HepG2 (cell line): ENCODE results near the gene CAPSL. TPM values are rescaled to one million over a fixed set of nuclear protein-coding genes. Genes with fewer than 3 reads are reported as not detected.

Experiments used
- ATAC-seq: fragments of 200-7000 bp; cut with Tn5 transposase; 3 replicates; pipeline ENCODE4 v1.9.1; 2020; ENCODE audit warnings: mild to moderate bottlenecking, moderate library complexity
- BruUV-seq: library from RNA; stranded (reverse); fragments of 400-500 nt; replicated peaks from 2 replicates; lab custom pipeline; 2021; lab: Mats Ljungman, UMichigan
- CTCF ChIA-PET: fragments of 300-600 bp; formaldehyde crosslinking; extraction: SDS; loops from one replicate; lab custom pipeline; 2021; ENCODE audit warnings: low total read pairs, inconsistent platforms, low intra/inter-chr PET ratio; lab: Yijun Ruan, JAX
- POLR2A ChIA-PET: fragments of 350-600 bp; sonication (Branson Sonifier 250); formaldehyde crosslinking; loops from one replicate; lab custom pipeline; 2020; ENCODE audit warnings: antibody characterized with exemption, inconsistent platforms; lab: Yijun Ruan, JAX
- DNase-seq: peaks from one replicate; pipeline ENCODE4 v3.0.0-alpha.2; 2015; ENCODE audit warnings: low spot score
- FAIRE-seq: peaks from 3 replicates; lab custom pipeline; 2011; peaks lifted over from hg19 to GRCh38; lab: Jason Lieb, UNC
- H2AFZ ChIP-seq: one replicate; pipeline ENCODE4 v1.6.1; 2011; ENCODE audit warnings: low read length, inconsistent platforms
- H3K27ac ChIP-seq: fragments of 300-600 bp; 3 replicates; pipeline ENCODE4 v1.8.0; 2011; ENCODE audit warnings: mixed run types, mild to moderate bottlenecking, mixed read lengths, low read length, inconsistent platforms; ENCODE audit not compliant: insufficient read depth; ENCODE audit errors: extremely low read length
- H3K27me3 ChIP-seq, 2 experiments: fragments of 200-600 bp in 1 of 2; 2 replicates in 1 of 2; 3 replicates in 1 of 2; pipeline versions ENCODE4 v1.6.0 to v1.8.0; 2011; ENCODE audit warnings: low read length in 2 of 2, mild to moderate bottlenecking in 2 of 2, moderate library complexity in 2 of 2, inconsistent platforms in 1 of 2; ENCODE audit not compliant: insufficient read depth in 2 of 2, control insufficient read depth in 1 of 2
- H3K36me3 ChIP-seq, 2 experiments: fragments of 200-600 bp in 1 of 2; replicated peaks in 1 of 2; 2 replicates in 1 of 2; 3 replicates in 1 of 2; pipeline versions ENCODE4 v1.5.1 to v1.8.0; 2011; ENCODE audit warnings: low read length in 2 of 2, inconsistent platforms in 1 of 2; ENCODE audit not compliant: insufficient read depth in 2 of 2, control insufficient read depth in 1 of 2
- H3K4me1 ChIP-seq: 2 replicates; pipeline ENCODE4 v1.5.1; 2012; ENCODE audit warnings: low read length, inconsistent platforms; ENCODE audit not compliant: insufficient read depth
- H3K4me2 ChIP-seq: 2 replicates; pipeline ENCODE4 v1.6.0; 2011; ENCODE audit warnings: low read depth, low read length, inconsistent platforms
- H3K4me3 ChIP-seq, 3 experiments: fragments of 200-600 bp in 1 of 3; sonication (generic), shearing (Covaris generic) in 1 of 3; replicated peaks in 1 of 3; 2 replicates each; pipeline ENCODE4 v1.5.1; 2011 to 2016; ENCODE audit warnings: low read length in 3 of 3, inconsistent platforms in 2 of 3, low read depth in 2 of 3, mild to moderate bottlenecking in 2 of 3, control low read depth in 1 of 3, mixed read lengths in 1 of 3; ENCODE audit not compliant: insufficient read depth in 1 of 3
- H3K79me2 ChIP-seq: one replicate; pipeline ENCODE4 v1.6.1; 2011; ENCODE audit warnings: low read length, inconsistent platforms; ENCODE audit not compliant: insufficient read depth
- H3K9ac ChIP-seq: 2 replicates; pipeline ENCODE4 v1.6.0; 2011; ENCODE audit warnings: mild to moderate bottlenecking, low read depth, low read length, inconsistent platforms; ENCODE audit not compliant: insufficient read depth
- H3K9me3 ChIP-seq: 2 replicates; pipeline ENCODE4 v1.5.1; 2012; ENCODE audit warnings: mild to moderate bottlenecking, low read length
- H4K20me1 ChIP-seq: 2 replicates; pipeline ENCODE4 v1.6.0; 2011; ENCODE audit warnings: inconsistent platforms, mild to moderate bottlenecking, low read length, moderate library complexity; ENCODE audit not compliant: insufficient read depth
- DZIP1 ChIP-seq: sonication (generic); formaldehyde crosslinking; IDR thresholded peaks from 2 replicates; pipeline ENCODE4 v1.5.0; 2020; ENCODE audit warnings: mild to moderate bottlenecking, missing genetic modification reagents
- KAT2B ChIP-seq: fragments of 150-350 bp; IDR thresholded peaks from 2 replicates; pipeline ENCODE4 v1.6.1; 2014; ENCODE audit warnings: low read depth, low read length, borderline replicate concordance
- MEF2D ChIP-seq: sonication (generic); formaldehyde crosslinking; IDR thresholded peaks from 2 replicates; pipeline ENCODE4 v1.5.1; 2020; ENCODE audit warnings: mild to moderate bottlenecking, missing genetic modification reagents
- MIXL1 ChIP-seq: IDR thresholded peaks from 2 replicates; pipeline ENCODE4 v1.6.1; 2016
- PHF8 ChIP-seq: sonication (generic); formaldehyde crosslinking; IDR thresholded peaks from 2 replicates; pipeline ENCODE4 v1.5.0; 2020; ENCODE audit warnings: missing genetic modification reagents
- U2AF2 ChIP-seq: fragments of 200-400 bp; formaldehyde crosslinking; IDR thresholded peaks from 2 replicates; pipeline ENCODE4 v1.6.1; 2017; ENCODE audit warnings: low read depth, mild to moderate bottlenecking, low read length
- ZNF121 ChIP-seq: sonication (generic); formaldehyde crosslinking; IDR thresholded peaks from 2 replicates; pipeline ENCODE4 v1.5.0; 2020; ENCODE audit warnings: mild to moderate bottlenecking, missing genetic modification reagents
- ZNF333 ChIP-seq: sonication (generic); formaldehyde crosslinking; IDR thresholded peaks from 2 replicates; pipeline ENCODE4 v1.4.0; 2020; ENCODE audit warnings: mild to moderate bottlenecking, missing genetic modification reagents, borderline replicate concordance
- WGBS: methylation state at CpG from one replicate; pipeline ENCODE4 v1.1.6; 2017; ENCODE audit warnings: low lambda C conversion rate; 5-methylcytosine and 5-hydroxymethylcytosine counted together
- in situ Hi-C: cut with HindIII; loops from 2 replicates; pipeline ENCODE4 v1.10.0; 2017; ENCODE audit warnings: low pct_unique_long_range_greater_than_20kb; ENCODE audit not compliant: extremely low pct_ligation_motif_present
- intact Hi-C: fragments of 100-400 bp; cut with micrococcal nuclease; formaldehyde crosslinking; loops from one replicate; pipeline ENCODE4 v1.10.0; 2022; ENCODE audit not compliant: unreplicated experiment
- polyA plus RNA-seq, 8 experiments: library from polyadenylated mRNA; depleted of rRNA in 3 of 8; stranded (reverse) in 7 of 8; unstranded in 1 of 8; fragments of >200 nt; fragmentation: Illumina TruSeq in 4 of 8; extraction: Trizol in 4 of 8; gene quantifications; 2 replicates each; pipeline versions ENCODE4 v1.2.1 to v1.2.3, GENCODE V29; 2011 to 2016; ENCODE audit warnings: low read depth in 4 of 8, missing spikeins in 1 of 8, mixed read lengths in 1 of 8; ENCODE audit not compliant: insufficient read depth in 1 of 8
- total RNA-seq, 5 experiments: library from RNA; depleted of rRNA; stranded (reverse); fragments of >200 nt; fragmentation: Illumina TruSeq; extraction: Trizol; gene quantifications; 2 replicates each; pipeline ENCODE4 v1.2.3, GENCODE V29; 2016; ENCODE audit warnings: low read depth in 1 of 5
- TF ChIP-seq, protein P1 (sequence below), 2 experiments: sonication (generic) in 1 of 2; formaldehyde crosslinking in 1 of 2; IDR thresholded peaks; 2 replicates each; pipeline versions ENCODE4 v1.4.0 to v1.6.1; 2016 to 2020; ENCODE audit warnings: borderline replicate concordance in 1 of 2, low read depth in 1 of 2, mild to moderate bottlenecking in 1 of 2, missing genetic modification reagents in 1 of 2
- TF ChIP-seq, protein P2 (sequence below): sonication (generic); formaldehyde crosslinking; IDR thresholded peaks from 2 replicates; pipeline ENCODE4 v1.5.1; 2020; ENCODE audit warnings: mild to moderate bottlenecking, missing genetic modification reagents
- TF ChIP-seq, protein P3 (sequence below): sonication (generic); formaldehyde crosslinking; IDR thresholded peaks from 2 replicates; pipeline ENCODE4 v1.4.0; 2020; ENCODE audit warnings: missing genetic modification reagents

Gene CAPSL
- total and polyA plus RNA-seq, 2 of the 13 experiments (the other 11 are each of a cell fraction or from before 2014, with no cell fraction given): not detected

DNA sequence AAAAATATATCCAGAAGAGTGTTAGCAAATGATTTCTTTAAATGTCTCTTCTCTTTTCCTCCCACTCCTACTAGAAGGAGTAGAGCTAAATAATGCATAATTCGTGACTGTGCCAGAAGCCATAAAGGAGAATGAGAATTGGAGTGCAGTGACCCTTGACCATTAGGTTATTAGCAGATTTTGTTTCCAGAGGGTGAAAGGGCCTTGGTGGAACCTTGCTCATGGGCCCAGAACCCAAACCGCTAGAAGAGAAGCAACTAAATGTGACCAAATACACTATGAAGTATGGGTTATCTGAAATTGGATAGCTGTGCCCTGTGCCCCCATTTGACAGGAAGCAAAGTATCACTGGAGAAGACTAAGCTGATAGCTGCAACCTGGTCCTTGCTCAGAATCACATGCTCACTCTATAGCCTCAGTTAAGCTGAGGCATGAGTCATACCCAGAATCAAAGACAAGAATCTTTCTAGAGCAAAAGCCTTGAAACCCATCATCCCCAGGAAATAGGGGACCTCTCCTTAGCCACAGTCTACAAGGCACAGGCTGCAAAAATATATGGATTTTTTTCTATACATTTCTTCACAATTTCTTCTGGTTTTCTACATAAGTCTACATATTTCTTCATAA lies 36.3 kb downstream of the CAPSL start:
- no peaks in the 10 kb centered on the region for H3K9me3 ChIP-seq
- intact Hi-C loops: no loop called here
- H3K4me3 ChIP-seq: no peak overlapping the region
- H3K36me3 ChIP-seq: no peaks in the 10 kb centered on the region
- H3K79me2 ChIP-seq: no peaks in the 10 kb centered on the region
- FAIRE-seq (no peak), DNase-seq (no peak), ATAC-seq (no peak)
- H3K4me1 ChIP-seq: no peaks in the 10 kb centered on the region
- no peak overlapping the region for H3K9ac ChIP-seq
- no peak overlapping the region for H2AFZ ChIP-seq
- ChIA-PET CTCF (no interaction called here), POLR2A (no interaction called here)
- no peaks in the 10 kb centered on the region for H3K27me3 ChIP-seq
- H3K27ac ChIP-seq: no peak overlapping the region
- WGBS: 0% methylated on average over 2 of the region's 2 CpGs
- in situ Hi-C loops: no loop called here
- no TSS peak for BruUV-seq
- H4K20me1 ChIP-seq: no peaks in the 10 kb centered on the region
- H3K4me2 ChIP-seq: no peak overlapping the region
- TF ChIP-seq ZNF121: no peak
- no peak for TF ChIP-seq MIXL1 (CRISPR knock-in tag)
- TF ChIP-seq ZNF333 (CRISPR knock-in tag): no peak
- TF ChIP-seq DZIP1 (CRISPR knock-in tag): no peak
- no peak for TF ChIP-seq KAT2B
- TF ChIP-seq, protein P1, sequence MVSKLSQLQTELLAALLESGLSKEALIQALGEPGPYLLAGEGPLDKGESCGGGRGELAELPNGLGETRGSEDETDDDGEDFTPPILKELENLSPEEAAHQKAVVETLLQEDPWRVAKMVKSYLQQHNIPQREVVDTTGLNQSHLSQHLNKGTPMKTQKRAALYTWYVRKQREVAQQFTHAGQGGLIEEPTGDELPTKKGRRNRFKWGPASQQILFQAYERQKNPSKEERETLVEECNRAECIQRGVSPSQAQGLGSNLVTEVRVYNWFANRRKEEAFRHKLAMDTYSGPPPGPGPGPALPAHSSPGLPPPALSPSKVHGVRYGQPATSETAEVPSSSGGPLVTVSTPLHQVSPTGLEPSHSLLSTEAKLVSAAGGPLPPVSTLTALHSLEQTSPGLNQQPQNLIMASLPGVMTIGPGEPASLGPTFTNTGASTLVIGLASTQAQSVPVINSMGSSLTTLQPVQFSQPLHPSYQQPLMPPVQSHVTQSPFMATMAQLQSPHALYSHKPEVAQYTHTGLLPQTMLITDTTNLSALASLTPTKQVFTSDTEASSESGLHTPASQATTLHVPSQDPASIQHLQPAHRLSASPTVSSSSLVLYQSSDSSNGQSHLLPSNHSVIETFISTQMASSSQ (IDR thresholded peaks at IDR 0.05; ENCODE audit: low read depth): no peak
- TF ChIP-seq, protein P1 (CRISPR knock-in tag; IDR thresholded peaks at IDR 0.05; ENCODE audit: borderline replicate concordance): no peak
- no peak for TF ChIP-seq PHF8 (CRISPR knock-in tag)
- TF ChIP-seq U2AF2: no peak
- no peak for TF ChIP-seq MEF2D
- TF ChIP-seq, protein P2, sequence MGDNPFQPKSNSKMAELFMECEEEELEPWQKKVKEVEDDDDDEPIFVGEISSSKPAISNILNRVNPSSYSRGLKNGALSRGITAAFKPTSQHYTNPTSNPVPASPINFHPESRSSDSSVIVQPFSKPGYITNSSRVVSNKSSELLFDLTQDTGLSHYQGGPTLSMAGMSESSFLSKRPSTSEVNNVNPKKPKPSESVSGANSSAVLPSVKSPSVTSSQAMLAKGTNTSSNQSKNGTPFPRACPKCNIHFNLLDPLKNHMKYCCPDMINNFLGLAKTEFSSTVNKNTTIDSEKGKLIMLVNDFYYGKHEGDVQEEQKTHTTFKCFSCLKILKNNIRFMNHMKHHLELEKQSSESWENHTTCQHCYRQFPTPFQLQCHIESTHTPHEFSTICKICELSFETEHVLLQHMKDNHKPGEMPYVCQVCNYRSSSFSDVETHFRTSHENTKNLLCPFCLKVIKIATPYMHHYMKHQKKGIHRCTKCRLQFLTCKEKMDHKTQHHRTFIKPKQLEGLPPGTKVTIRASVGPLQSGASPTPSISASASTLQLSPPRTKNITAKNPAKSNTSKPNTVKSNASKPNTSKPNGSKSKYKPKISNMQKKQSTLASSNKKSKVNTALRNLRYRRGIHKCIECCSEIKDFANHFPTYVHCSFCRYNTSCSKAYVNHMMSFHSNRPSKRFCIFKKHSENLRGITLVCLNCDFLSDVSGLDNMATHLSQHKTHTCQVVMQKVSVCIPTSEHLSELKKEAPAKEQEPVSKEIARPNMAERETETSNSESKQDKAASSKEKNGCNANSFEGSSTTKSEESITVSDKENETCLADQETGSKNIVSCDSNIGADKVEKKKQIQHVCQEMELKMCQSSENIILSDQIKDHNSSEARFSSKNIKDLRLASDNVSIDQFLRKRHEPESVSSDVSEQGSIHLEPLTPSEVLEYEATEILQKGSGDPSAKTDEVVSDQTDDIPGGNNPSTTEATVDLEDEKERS (CRISPR knock-in tag): no peak
- TF ChIP-seq, protein P3, sequence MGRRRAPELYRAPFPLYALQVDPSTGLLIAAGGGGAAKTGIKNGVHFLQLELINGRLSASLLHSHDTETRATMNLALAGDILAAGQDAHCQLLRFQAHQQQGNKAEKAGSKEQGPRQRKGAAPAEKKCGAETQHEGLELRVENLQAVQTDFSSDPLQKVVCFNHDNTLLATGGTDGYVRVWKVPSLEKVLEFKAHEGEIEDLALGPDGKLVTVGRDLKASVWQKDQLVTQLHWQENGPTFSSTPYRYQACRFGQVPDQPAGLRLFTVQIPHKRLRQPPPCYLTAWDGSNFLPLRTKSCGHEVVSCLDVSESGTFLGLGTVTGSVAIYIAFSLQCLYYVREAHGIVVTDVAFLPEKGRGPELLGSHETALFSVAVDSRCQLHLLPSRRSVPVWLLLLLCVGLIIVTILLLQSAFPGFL (CRISPR knock-in tag): no peak
